ENCODE data around the gene FRY. TPM values are rescaled to one million over a fixed set of nuclear protein-coding genes. Genes with fewer than 3 reads are reported as not detected.

Gene FRY
- total RNA-seq, 1 experiment from 2014 or later, result 4.7 TPM

GRCh38 chr13:32124743-32125142 lies 93.2 kb downstream of the FRY start:
- Histone ChIP-seq H3K4me2 (no peak overlapping the region), H3K4me3 (no peak overlapping the region), H3K27ac (no peak overlapping the region), H4K20me1 (ENCODE audit: insufficient read depth) (no peaks in the 10 kb centered on the region), H3K9me2 (ENCODE audit: insufficient read depth) (no peaks in the 10 kb centered on the region), H3K4me1 (replicated peaks; ENCODE audit: insufficient read depth) (no peaks in the 10 kb centered on the region), H3K9me3 (ENCODE audit: insufficient read depth, low read depth) (no peaks in the 10 kb centered on the region), H3K79me2 (ENCODE audit: low read depth) (no peaks in the 10 kb centered on the region), H3F3A (ENCODE audit: insufficient read depth, low read depth) (peaks cover 6% of the 10 kb centered on the region; the same call in 1 of the 2 replicates), H2AFZ (no peak overlapping the region), H3K27me3 (ENCODE audit: insufficient read depth, low read depth) (no peaks in the 10 kb centered on the region), H3K36me3 (ENCODE audit: low read depth) (no peaks in the 10 kb centered on the region)
- no TSS peak for BruUV-seq (replicated peaks)
- intact Hi-C loops (cut with micrococcal nuclease; ENCODE audit: unreplicated experiment), result no loop called here
- ChIA-PET CTCF (no interaction called here), POLR2A (ENCODE audit: unreplicated experiment) (no interaction called here)
- TF ChIP-seq EZH2 (IDR thresholded peaks at IDR 0.05; ENCODE audit: low read depth) (no peak), CTCF (conservative IDR thresholded peaks at IDR 0.05) (no peak)
- no peak for DNase-seq

- TF ChIP-seq CTCF (conservative IDR thresholded peaks at IDR 0.05) (no peak), EZH2 (IDR thresholded peaks at IDR 0.05; ENCODE audit: low read depth) (no peak)
- Histone ChIP-seq H3F3A (ENCODE audit: insufficient read depth, low read depth) (peaks cover 6% of the 10 kb centered on the region; the same call in 1 of the 2 replicates), H3K27me3 (ENCODE audit: insufficient read depth, low read depth) (no peaks in the 10 kb centered on the region), H3K4me2 (no peak overlapping the region), H3K79me2 (ENCODE audit: low read depth) (no peaks in the 10 kb centered on the region), H3K9me3 (ENCODE audit: insufficient read depth, low read depth) (no peaks in the 10 kb centered on the region), H2AFZ (no peak overlapping the region), H3K9me2 (ENCODE audit: insufficient read depth) (no peaks in the 10 kb centered on the region), H3K4me3 (no peak overlapping the region), H3K4me1 (replicated peaks; ENCODE audit: insufficient read depth) (no peaks in the 10 kb centered on the region), H3K36me3 (ENCODE audit: low read depth) (no peaks in the 10 kb centered on the region), H4K20me1 (ENCODE audit: insufficient read depth) (no peaks in the 10 kb centered on the region), H3K27ac (no peak overlapping the region)
- CTCF ChIA-PET, result no interaction called here
- BruUV-seq (replicated peaks), result no TSS peak
- no peak for DNase-seq
- POLR2A ChIA-PET (ENCODE audit: unreplicated experiment), result no interaction called here
- intact Hi-C loops (cut with micrococcal nuclease; ENCODE audit: unreplicated experiment), result no loop called here
These were observed 93.7 kb downstream of the FRY start for GRCh38 chr13:32125221-32125689.

- TF ChIP-seq EZH2 (IDR thresholded peaks at IDR 0.05; ENCODE audit: low read depth) (no peak), CTCF (conservative IDR thresholded peaks at IDR 0.05) (no peak)
- no peak overlapping the region for H3K4me3 ChIP-seq
- DNase-seq, result no peak
- intact Hi-C loops (cut with micrococcal nuclease; ENCODE audit: unreplicated experiment), result no loop called here
- H3K27ac ChIP-seq, result no peak overlapping the region
- no peaks in the 10 kb centered on the region for H3K36me3 ChIP-seq (ENCODE audit: low read depth)
- H3K4me1 ChIP-seq (replicated peaks; ENCODE audit: insufficient read depth), result no peaks in the 10 kb centered on the region
- no peak overlapping the region for H3K4me2 ChIP-seq
- H4K20me1 ChIP-seq (ENCODE audit: insufficient read depth), result no peaks in the 10 kb centered on the region
- no peaks in the 10 kb centered on the region for H3K9me3 ChIP-seq (ENCODE audit: insufficient read depth, low read depth)
- H3K9me2 ChIP-seq (ENCODE audit: insufficient read depth), result no peaks in the 10 kb centered on the region
- H3K79me2 ChIP-seq (ENCODE audit: low read depth), result no peaks in the 10 kb centered on the region
- no peaks in the 10 kb centered on the region for H3K27me3 ChIP-seq (ENCODE audit: insufficient read depth, low read depth)
- BruUV-seq (replicated peaks), result no TSS peak
- CTCF ChIA-PET, result no interaction called here
- peaks cover 6% of the 10 kb centered on the region; the same call in 1 of the 2 replicates for H3F3A ChIP-seq (ENCODE audit: insufficient read depth, low read depth)
- POLR2A ChIA-PET (ENCODE audit: unreplicated experiment), result no interaction called here
- H2AFZ ChIP-seq, result no peak overlapping the region
These were observed 94.2 kb downstream of the FRY start for GRCh38 chr13:32125751-32126150.

Data from PC-9 (cell line).